GM21528 (cell line): ENCODE results near the gene ATP6V1C2.
"Not testable (repeated sequence)": the region's sequence is repeated elsewhere in the genome, so short reads cannot be mapped to it uniquely, and the experiment has no call there.

Experiments used
- ATAC-seq: cut with Tn5 transposase; IDR thresholded peaks from one replicate; pipeline ENCODE4 v1.9.1; 2021; ENCODE audit warnings: mild to moderate bottlenecking, moderate library complexity; ENCODE audit not compliant: unreplicated experiment, low FRiP score

Gene ATP6V1C2

DNA sequence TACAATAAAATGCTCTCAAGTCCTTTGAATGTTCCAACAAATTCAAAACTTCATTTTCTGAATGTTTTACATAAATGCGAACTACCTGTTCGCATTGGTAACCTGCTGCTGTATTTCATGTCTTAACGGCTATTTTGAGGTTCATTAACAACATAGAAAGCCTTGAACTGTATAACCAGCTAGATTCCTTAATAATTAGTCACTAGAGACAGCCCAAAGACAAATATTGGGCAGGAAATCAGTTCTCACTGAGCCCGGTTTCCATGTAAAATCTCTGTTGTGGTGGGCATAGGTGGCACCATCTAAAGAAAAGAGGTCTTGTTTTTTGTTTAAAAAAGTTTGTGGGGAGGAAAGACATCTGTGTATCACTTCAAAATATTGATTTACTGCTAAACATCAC is 62.0 kb downstream of the ATP6V1C2 start:
- no peak for ATAC-seq

DNA sequence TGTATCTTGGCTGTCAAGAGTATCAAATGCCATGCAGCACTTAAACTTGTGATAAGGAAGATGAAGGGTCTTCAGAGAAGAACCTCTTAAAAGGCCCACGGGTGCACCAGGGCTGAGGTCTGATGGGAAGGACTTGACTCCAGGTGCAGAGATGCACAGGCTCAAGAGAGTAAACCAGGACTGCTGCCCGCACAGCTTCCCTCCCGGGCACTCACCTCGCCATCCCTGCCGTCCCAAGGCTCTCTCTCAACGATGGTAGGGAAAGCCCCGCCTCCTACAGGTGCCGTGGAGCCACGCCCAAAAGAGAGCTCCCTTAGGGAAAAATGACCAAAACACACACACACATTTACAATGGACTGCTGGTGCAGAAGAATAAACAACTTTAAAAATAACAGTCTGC is 63.3 kb downstream of the ATP6V1C2 start:
- no peak for ATAC-seq

GRCh38 chr2:10785260-10785659 is 63.8 kb downstream of the ATP6V1C2 start:
- ATAC-seq: no peak

- ATAC-seq: no peak
Observed at GRCh38 chr2:10786240-10786982, 65.0 kb downstream of the ATP6V1C2 start.

DNA sequence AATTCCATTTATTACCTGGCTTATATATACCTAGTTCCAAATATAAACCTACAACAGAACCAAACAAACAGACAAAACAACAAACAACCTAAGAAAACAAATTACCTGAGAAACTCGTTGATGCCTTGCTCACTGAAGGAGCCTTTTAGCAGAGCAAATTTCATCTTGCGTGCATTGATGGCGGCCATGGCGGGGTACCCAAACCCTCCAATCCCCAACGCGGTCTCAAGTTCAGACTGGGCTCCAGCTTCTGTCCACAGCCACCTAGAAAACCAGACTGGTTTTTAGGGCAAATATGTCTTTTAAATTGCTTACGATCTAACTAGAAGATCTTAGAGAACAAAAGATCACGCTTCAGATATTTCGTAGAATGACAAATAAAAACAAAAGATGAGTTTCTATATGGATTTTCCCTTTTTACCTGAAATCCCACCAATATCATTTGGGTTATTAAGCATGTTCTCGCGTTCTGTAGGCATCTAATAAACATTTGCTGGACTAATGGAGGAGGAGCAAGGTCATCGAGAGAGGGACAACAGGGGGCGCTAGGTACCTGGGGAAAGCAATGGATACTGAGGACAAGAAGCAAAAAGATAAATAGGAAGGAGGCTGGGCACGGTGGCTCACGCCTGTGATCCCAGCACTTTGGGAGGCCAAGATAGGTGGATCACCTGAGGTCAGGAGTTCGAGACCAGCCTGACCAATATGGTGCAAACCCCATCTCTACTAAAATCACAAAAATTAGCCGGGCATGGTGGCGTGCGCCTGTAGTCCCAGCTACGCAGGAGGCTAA is 65.9 kb downstream of the ATP6V1C2 start:
- no peak for ATAC-seq

DNA sequence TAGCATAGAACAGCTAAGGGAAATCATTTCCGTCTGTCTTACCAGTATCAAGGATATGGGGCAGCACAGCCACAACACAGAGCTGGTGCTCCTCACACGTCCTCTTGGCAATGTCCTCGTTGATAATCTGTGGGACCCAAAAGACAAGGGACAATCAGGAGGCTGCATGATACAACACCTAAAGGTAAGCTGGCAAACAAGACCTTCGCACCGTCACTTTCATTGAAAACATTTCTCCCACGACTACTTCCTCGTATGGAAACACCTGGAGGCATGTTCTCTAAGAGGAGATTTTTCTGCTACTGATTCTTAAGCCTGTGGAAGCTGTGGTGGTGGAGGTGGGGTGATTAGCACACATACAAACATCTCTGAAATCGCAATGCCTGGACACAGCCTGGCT is 67.4 kb downstream of the ATP6V1C2 start:
- no peak for ATAC-seq

GRCh38 chr2:10790228-10790973 is 69.0 kb downstream of the ATP6V1C2 start:
- ATAC-seq: peak; percentile 86

DNA sequence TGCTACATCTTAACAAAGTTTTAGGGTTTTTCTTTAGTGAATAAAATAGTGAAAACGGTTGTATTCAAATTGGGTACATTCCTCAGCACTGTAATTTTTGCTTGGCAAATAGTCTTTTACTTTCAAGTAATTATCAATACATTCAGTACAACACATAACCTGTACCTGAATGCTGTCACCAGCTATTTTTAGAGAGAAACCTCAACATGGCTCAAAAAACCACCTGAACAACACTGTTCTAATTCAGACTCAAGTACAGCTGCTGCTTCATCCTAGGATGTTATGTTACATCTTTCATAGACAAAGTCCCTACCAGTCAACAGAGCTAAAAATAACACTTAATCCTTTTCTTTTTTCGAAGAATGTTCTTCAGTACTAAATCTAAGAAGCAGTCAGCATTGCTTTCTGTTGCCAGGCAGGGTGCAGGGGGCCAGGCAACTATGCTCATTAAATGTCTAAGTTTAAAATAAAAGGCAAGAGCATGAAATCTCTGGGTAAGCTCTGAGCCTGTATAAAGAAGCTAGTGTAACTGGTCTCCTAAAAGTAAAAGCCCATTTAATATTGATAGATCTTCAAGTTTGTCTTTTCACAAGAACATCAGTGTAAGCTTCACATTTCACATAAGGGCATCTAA is 70.7 kb downstream of the ATP6V1C2 start:
- ATAC-seq: no peak

DNA sequence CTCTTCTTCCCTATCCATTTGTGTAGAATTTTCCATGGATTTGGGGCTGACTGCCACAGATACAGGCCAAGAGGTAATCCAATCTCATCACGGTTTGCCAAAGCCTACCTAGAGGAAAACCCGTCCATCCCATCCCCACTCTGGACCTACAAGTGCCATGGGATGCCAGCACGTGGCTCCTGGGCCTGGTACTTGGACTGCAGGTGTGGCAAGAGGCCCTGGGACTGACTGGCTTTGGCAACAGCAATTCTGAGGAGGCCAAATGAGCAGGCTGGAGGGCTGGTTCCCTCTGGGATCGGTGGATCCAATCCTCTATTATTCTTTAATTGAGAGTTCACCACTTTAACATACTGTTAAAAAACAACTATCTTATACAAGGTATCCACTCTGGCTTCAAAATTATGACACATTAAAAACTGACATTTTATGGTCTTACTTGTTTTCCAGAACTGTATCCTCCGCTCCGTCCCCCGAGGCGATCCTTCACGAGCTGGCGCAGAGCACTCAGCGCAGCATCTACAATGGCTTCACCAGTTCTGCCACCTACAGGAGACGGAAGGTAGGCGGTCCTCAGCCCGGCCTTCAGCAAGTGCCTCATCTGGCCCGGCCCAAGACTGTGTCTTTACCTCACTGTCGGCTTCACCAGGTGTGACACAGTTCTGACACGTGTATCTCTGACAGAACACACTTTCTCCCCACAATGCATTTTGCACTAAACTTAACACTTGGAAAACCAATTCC is 71.4 kb downstream of the ATP6V1C2 start:
- ATAC-seq: no peak

DNA sequence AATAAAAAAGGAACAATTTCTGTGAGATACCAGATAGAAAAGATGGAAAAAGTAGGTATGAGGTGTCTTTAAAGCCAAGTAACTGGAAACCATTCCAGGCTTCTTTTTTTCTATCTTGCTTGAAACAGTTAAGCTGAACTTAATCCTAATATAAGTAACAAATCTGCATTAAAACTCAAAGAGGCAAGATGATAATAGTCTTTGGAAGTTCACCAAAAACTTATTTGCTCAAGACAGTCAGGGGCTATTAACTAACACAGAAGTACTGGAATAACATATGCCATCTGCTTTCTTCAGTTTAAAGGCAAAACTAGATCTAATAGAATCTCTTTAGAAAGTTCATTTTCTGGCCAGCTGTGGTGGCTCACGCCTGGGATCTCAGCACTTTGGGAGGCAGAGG is 72.4 kb downstream of the ATP6V1C2 start:
- ATAC-seq: no peak

DNA sequence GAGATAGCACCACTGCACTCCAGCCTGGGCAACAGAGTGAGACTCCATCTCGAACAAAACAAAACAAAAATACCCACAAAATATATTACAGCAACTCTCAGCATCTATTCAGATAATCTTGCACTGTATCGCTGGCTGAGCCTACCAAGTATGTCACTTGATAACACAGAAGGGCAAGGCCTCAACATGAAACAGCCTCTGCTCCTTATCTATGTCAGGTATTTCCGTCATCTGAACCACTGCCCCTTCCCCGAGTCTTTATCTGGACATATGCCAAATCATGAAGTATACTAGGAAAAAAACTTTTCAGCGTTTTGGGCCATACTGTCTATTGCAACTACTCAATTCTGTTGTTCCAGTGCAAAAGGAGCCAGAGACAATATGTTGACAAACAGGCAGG is 73.4 kb downstream of the ATP6V1C2 start:
- ATAC-seq: no peak

GRCh38 chr2:10795508-10796046 is 74.1 kb downstream of the ATP6V1C2 start:
- ATAC-seq: no peak

- ATAC-seq: no peak
Observed at GRCh38 chr2:10796703-10797102, 75.3 kb downstream of the ATP6V1C2 start.

GRCh38 chr2:10798783-10799182 is 77.4 kb downstream of the ATP6V1C2 start:
- ATAC-seq: no peak

DNA sequence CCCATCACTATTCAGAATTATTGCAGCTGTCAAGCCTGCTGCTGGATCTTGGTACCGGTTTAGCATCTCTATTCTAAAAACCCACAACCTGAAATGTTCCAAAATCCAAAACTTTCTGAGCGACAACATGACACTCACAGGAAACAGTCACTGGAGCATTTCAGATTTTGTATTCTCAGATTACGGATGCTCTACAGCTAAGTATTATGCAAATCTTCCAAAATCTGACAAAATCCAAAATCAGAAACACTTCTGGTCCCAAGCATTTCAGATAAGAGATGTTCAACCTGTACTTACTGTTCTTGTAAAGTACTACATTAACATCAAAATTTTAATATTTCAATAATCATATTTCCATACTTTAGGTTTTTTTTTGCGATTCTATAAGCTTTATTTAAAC is 78.7 kb downstream of the ATP6V1C2 start:
- ATAC-seq: no peak

DNA sequence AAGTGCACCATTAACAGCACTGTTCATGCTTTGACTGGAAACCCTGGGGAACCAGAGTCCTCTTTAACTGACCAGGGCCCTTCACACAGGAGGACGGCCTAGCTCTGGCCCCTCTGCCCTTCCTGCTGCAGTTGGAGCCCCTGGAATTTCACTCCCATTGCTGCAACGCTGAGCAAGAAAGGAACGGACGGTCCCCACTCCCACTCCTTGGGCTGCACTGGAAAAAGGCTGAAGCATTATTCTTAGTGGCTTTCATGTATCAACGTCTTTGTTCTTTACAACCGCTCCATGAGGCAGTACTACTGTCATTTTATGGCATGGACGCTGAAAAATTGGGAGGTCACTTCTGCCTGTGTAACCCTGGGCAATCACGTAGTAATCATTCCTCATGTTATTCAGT is 81.2 kb downstream of the ATP6V1C2 start:
- ATAC-seq: no peak

- ATAC-seq: not testable (repeated sequence)
Observed at GRCh38 chr2:10805990-10806389, 84.6 kb downstream of the ATP6V1C2 start.

DNA sequence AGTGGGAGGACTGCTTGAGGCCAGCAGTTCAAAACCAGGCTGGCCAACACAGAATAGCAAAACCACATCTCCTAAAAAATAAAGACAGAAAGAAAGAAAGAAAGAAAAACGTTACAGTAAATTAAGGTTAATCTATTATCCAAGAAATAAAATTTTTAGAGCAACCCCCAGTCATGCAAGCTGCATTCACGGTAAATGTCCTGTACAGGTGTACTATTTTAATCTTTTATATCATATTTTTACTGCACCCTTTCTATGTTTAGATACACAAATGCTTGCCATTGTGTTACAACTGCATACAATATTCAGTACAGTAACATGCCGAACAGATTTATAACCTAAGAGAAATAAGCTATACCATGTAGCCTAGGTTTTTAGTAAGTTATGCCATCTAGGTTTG is 85.1 kb downstream of the ATP6V1C2 start:
- no peak for ATAC-seq

DNA sequence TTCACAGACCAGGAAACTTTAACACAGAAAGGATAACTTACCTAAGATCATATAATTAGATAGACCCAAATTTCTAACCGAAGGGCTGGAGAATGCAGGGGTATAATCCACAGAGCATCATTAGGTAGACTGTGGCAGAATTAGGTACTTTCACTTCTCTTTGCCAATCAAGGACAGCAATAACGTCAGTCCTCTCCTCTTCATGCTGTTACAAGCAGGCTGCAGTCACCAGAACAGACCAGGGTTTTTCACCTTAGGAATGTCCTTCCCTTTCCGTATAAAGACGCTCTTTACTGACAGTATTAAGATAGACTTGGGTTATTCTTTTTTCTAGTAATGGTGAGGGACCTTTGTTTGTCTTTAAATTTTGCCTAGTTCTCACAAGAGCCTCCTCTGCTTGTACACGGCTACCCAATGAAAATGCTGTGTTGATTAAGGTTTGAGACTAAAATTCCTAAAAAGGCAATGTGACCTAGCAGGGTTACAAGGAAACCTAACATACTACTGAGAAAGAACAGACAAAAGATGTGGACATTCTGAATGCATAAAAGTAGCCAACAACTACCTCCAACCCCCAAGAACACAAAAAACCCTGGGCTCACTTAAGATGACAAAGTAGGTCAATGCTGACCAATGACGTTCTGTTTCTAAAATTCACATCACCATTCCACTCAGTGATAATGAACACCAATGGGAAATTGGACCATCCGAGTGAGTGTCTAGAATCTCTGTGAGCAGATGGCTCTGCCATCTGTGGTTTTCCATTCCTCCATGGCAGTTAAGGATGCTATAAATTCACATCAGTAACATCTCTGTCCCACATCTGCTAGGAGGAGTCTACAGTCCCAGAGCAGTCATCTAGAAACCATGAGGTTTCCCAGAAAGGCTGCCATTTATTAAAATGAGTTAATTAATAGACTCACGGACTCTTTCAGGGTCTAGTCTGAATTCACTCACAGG is 89.1 kb downstream of the ATP6V1C2 start:
- ATAC-seq: peak; percentile 36
